Activated T-helper 2 cell treated with anti-CD3 and anti-CD28 coated beads, Interferon-gamma antibody, Interleukin-2, Interleukin-4, amounts not matched to agents 10 μg/mL and 5 μg/mL and 100 μg/mL, durations not matched to agents 14 hours and 24 hours and 36 hours (primary cell): ENCODE data around the gene GIN1. TPM values are rescaled to one million over a fixed set of nuclear protein-coding genes. Genes with fewer than 3 reads are reported as not detected.
"Not testable (repeated sequence)": the region's sequence is repeated elsewhere in the genome, so short reads cannot be mapped to it uniquely, and the experiment has no call there.

Experiments
- DNase-seq: peaks from one replicate; pipeline ENCODE4 v3.0.0; 2021; ENCODE audit warnings: low spot score
- H3K27ac Mint-ChIP-seq: one replicate; pipeline ENCODE4 v1.8.0; 2021; ENCODE audit warnings: mixed read lengths
- H3K27me3 Mint-ChIP-seq: one replicate; pipeline ENCODE4 v1.8.0; 2021; ENCODE audit warnings: low read depth, mixed read lengths
- H3K36me3 Mint-ChIP-seq: one replicate; pipeline ENCODE4 v1.8.0; 2021; ENCODE audit warnings: low read depth, mixed read lengths
- H3K4me1 Mint-ChIP-seq: one replicate; pipeline ENCODE4 v1.8.0; 2021; ENCODE audit warnings: low read depth, mixed read lengths
- H3K4me3 Mint-ChIP-seq: one replicate; pipeline ENCODE4 v1.8.0; 2021; ENCODE audit warnings: low read depth, mild to moderate bottlenecking, moderate library complexity, mixed read lengths
- H3K9me3 Mint-ChIP-seq: one replicate; pipeline ENCODE4 v1.8.0; 2021; ENCODE audit warnings: mixed read lengths
- intact Hi-C: fragments of 100-400 bp; cut with micrococcal nuclease; formaldehyde crosslinking; loops from one replicate; pipeline ENCODE4 v1.15.1; 2023
- total RNA-seq: library from RNA; stranded (reverse); gene quantifications from 2 replicates; pipeline ENCODE4 v1.2.3, GENCODE V29; 2022

The GIN1 gene
- total RNA-seq, 1 donor from 2014 or later = 7.0 TPM

- no peak overlapping the region for H3K27ac Mint-ChIP-seq
- H3K27me3 Mint-ChIP-seq = no peaks in the 10 kb centered on the region
- H3K4me1 Mint-ChIP-seq = peaks cover 6% of the 10 kb centered on the region
- intact Hi-C loops = no loop called here
- H3K36me3 Mint-ChIP-seq = peaks cover 28% of the 10 kb centered on the region
- DNase-seq = no peak
- no peak overlapping the region for H3K4me3 Mint-ChIP-seq
- no peaks in the 10 kb centered on the region for H3K9me3 Mint-ChIP-seq
Measured at GRCh38 chr5:103101079-103101750, 18.7 kb downstream of the GIN1 start.

GRCh38 chr5:103098993-103099392, 20.9 kb downstream of the GIN1 start:
- Mint-ChIP-seq H3K9me3 (no peaks in the 10 kb centered on the region), H3K36me3 (peaks cover 25% of the 10 kb centered on the region), H3K27ac (no peak overlapping the region), H3K4me3 (no peak overlapping the region), H3K4me1 (peaks cover 6% of the 10 kb centered on the region), H3K27me3 (no peaks in the 10 kb centered on the region)
- intact Hi-C loops = no loop called here
- DNase-seq = no peak

GRCh38 chr5:103094737-103095136, 25.2 kb downstream of the GIN1 start:
- peaks cover 19% of the 10 kb centered on the region for H3K36me3 Mint-ChIP-seq

GRCh38 chr5:103093727-103094126, 26.2 kb downstream of the GIN1 start:
- Mint-ChIP-seq H3K27ac (no peak overlapping the region), H3K4me1 (no peaks in the 10 kb centered on the region), H3K36me3 (peaks cover 24% of the 10 kb centered on the region), H3K9me3 (no peaks in the 10 kb centered on the region), H3K27me3 (no peaks in the 10 kb centered on the region), H3K4me3 (no peak overlapping the region)
- DNase-seq = no peak
- intact Hi-C loops = no loop called here

More at GRCh38 chr5:103094737-103095136, 25.2 kb downstream of the GIN1 start:
- intact Hi-C loops = no loop called here
- Mint-ChIP-seq H3K4me1 (no peaks in the 10 kb centered on the region), H3K27ac (no peak overlapping the region), H3K4me3 (no peak overlapping the region), H3K9me3 (no peaks in the 10 kb centered on the region), H3K27me3 (no peaks in the 10 kb centered on the region)
- DNase-seq = no peak

GRCh38 chr5:103092676-103093075, 27.3 kb downstream of the GIN1 start:
- Mint-ChIP-seq H3K9me3 (no peaks in the 10 kb centered on the region), H3K4me1 (no peaks in the 10 kb centered on the region), H3K36me3 (peaks cover 32% of the 10 kb centered on the region), H3K4me3 (no peak overlapping the region), H3K27ac (no peak overlapping the region), H3K27me3 (no peaks in the 10 kb centered on the region)
- intact Hi-C loops = no loop called here
- no peak for DNase-seq

GRCh38 chr5:103090791-103091190, 29.1 kb downstream of the GIN1 start:
- H3K9me3 Mint-ChIP-seq = no peaks in the 10 kb centered on the region
- H3K27me3 Mint-ChIP-seq = no peaks in the 10 kb centered on the region
- no peak overlapping the region for H3K27ac Mint-ChIP-seq

GRCh38 chr5:103089272-103089671, 30.7 kb downstream of the GIN1 start:
- DNase-seq = no peak
- H3K27ac Mint-ChIP-seq = no peak overlapping the region
- intact Hi-C loops = no loop called here
- H3K4me3 Mint-ChIP-seq = no peak overlapping the region
- peaks cover 44% of the 10 kb centered on the region for H3K36me3 Mint-ChIP-seq
- H3K27me3 Mint-ChIP-seq = no peaks in the 10 kb centered on the region
- no peaks in the 10 kb centered on the region for H3K4me1 Mint-ChIP-seq
- H3K9me3 Mint-ChIP-seq = peaks cover 6% of the 10 kb centered on the region

More at GRCh38 chr5:103090791-103091190, 29.1 kb downstream of the GIN1 start:
- H3K36me3 Mint-ChIP-seq = peaks cover 39% of the 10 kb centered on the region
- DNase-seq = no peak
- intact Hi-C loops = no loop called here
- no peak overlapping the region for H3K4me3 Mint-ChIP-seq
- H3K4me1 Mint-ChIP-seq = no peaks in the 10 kb centered on the region

GRCh38 chr5:103086547-103086946, 33.4 kb downstream of the GIN1 start:
- H3K4me1 Mint-ChIP-seq = no peaks in the 10 kb centered on the region
- peaks cover 22% of the 10 kb centered on the region for H3K9me3 Mint-ChIP-seq
- DNase-seq = no peak
- H3K4me3 Mint-ChIP-seq = no peak overlapping the region
- intact Hi-C loops = no loop called here
- no peaks in the 10 kb centered on the region for H3K27me3 Mint-ChIP-seq
- H3K27ac Mint-ChIP-seq = no peak overlapping the region
- H3K36me3 Mint-ChIP-seq = peaks cover 42% of the 10 kb centered on the region

- H3K4me3 Mint-ChIP-seq = no peak overlapping the region
- no peaks in the 10 kb centered on the region for H3K4me1 Mint-ChIP-seq
- peaks cover 57% of the 10 kb centered on the region for H3K9me3 Mint-ChIP-seq
- intact Hi-C loops = no loop called here
- DNase-seq = no peak
- peaks cover 7% of the 10 kb centered on the region for H3K36me3 Mint-ChIP-seq
- no peak overlapping the region for H3K27ac Mint-ChIP-seq
- H3K27me3 Mint-ChIP-seq = no peaks in the 10 kb centered on the region
Measured at GRCh38 chr5:103079796-103080195, 40.1 kb downstream of the GIN1 start.

GRCh38 chr5:103075442-103075841, 44.5 kb downstream of the GIN1 start:
- no peak overlapping the region for H3K27ac Mint-ChIP-seq
- peaks cover 49% of the 10 kb centered on the region for H3K9me3 Mint-ChIP-seq
- H3K4me1 Mint-ChIP-seq = no peaks in the 10 kb centered on the region
- intact Hi-C loops = no loop called here
- H3K36me3 Mint-ChIP-seq = no peaks in the 10 kb centered on the region
- DNase-seq = no peak
- H3K4me3 Mint-ChIP-seq = no peak overlapping the region
- no peaks in the 10 kb centered on the region for H3K27me3 Mint-ChIP-seq

GRCh38 chr5:103073500-103073899, 46.4 kb downstream of the GIN1 start:
- intact Hi-C loops, H3K4me1 Mint-ChIP-seq, H3K27ac Mint-ChIP-seq, H3K27me3 Mint-ChIP-seq, H3K4me3 Mint-ChIP-seq, DNase-seq, H3K36me3 Mint-ChIP-seq: not testable (repeated sequence)
- peaks cover 42% of the 10 kb centered on the region for H3K9me3 Mint-ChIP-seq

- no peak overlapping the region for H3K27ac Mint-ChIP-seq
- DNase-seq = no peak
- intact Hi-C loops = no loop called here
- no peaks in the 10 kb centered on the region for H3K9me3 Mint-ChIP-seq
- peaks cover 2% of the 10 kb centered on the region for H3K4me1 Mint-ChIP-seq
- H3K4me3 Mint-ChIP-seq = no peak overlapping the region
- H3K27me3 Mint-ChIP-seq = peaks cover 6% of the 10 kb centered on the region
- H3K36me3 Mint-ChIP-seq = no peaks in the 10 kb centered on the region
Measured at GRCh38 chr5:103066326-103066725, 53.6 kb downstream of the GIN1 start.

GRCh38 chr5:103060424-103060954, 59.4 kb downstream of the GIN1 start:
- Mint-ChIP-seq H3K4me1 (no peaks in the 10 kb centered on the region), H3K36me3 (no peaks in the 10 kb centered on the region), H3K4me3 (no peak overlapping the region), H3K27ac (no peak overlapping the region), H3K27me3 (peaks cover 6% of the 10 kb centered on the region), H3K9me3 (peaks cover 3% of the 10 kb centered on the region)
- DNase-seq = no peak
- intact Hi-C loops = no loop called here
